Measurements from ENCODE around the gene ZNF177.

The ZNF177 gene

DNA sequence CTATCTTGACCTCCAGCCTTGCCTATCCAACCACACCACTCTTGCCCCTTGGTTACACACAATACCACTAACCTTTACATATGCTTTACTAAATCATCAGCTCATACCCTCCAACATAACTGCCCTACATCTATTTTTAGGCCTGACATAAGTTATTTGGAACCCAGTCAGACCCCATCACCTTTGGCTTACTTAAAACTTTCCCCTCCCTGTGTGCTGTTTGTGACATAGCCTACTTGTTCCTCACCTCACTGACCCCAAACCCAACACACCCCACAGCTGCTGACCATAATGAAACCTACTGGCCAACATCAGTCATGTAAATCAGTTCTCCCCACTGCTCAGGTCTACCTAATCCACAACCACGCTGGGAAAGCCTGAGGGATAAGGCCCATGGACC is 67.6 kb downstream of the ZNF177 start:
- TF ChIP-seq, protein P1, sequence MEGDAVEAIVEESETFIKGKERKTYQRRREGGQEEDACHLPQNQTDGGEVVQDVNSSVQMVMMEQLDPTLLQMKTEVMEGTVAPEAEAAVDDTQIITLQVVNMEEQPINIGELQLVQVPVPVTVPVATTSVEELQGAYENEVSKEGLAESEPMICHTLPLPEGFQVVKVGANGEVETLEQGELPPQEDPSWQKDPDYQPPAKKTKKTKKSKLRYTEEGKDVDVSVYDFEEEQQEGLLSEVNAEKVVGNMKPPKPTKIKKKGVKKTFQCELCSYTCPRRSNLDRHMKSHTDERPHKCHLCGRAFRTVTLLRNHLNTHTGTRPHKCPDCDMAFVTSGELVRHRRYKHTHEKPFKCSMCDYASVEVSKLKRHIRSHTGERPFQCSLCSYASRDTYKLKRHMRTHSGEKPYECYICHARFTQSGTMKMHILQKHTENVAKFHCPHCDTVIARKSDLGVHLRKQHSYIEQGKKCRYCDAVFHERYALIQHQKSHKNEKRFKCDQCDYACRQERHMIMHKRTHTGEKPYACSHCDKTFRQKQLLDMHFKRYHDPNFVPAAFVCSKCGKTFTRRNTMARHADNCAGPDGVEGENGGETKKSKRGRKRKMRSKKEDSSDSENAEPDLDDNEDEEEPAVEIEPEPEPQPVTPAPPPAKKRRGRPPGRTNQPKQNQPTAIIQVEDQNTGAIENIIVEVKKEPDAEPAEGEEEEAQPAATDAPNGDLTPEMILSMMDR (IDR thresholded peaks at IDR 0.05; ENCODE audit: extremely low read depth, missing control alignments), result no peak
- no peak for DNase-seq (ENCODE audit: low spot score)

DNA sequence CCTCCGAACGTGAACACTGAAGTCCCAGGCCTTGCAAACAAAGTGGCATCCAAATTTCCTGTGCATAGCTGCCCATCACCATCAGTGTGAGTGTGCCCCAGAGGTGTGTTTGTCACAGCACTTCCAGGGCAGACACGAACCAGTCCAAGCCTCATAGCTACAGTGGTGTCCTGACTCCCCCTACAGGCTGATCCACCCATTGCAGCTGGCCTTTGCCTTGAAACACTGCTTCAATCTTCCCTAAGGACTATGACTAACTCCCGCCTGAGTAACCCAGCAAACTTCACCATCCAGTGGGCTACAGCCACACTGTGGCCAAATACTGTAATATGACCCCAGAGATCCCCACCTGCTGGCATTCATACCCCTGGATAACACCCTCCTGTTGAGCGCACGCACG is 68.7 kb downstream of the ZNF177 start:
- TF ChIP-seq, protein P1 (IDR thresholded peaks at IDR 0.05; ENCODE audit: extremely low read depth, missing control alignments), result no peak
- no peak for DNase-seq (ENCODE audit: low spot score)
